DND-41 (cell line): Measurements from ENCODE around the gene OR8I2.

ENCODE experiments used
- EZH2 ChIP-seq: IDR thresholded peaks from 3 replicates; pipeline ENCODE4 v1.6.1; 2012; ENCODE audit warnings: borderline replicate concordance, low read depth, mild to moderate bottlenecking, moderate library complexity, low read length, inconsistent platforms; ENCODE audit not compliant: severe bottlenecking
- TF ChIP-seq, protein P1 (sequence below): IDR thresholded peaks from 2 replicates; pipeline ENCODE4 v1.5.1; 2012; ENCODE audit warnings: borderline replicate concordance, low read length, moderate library complexity, mild to moderate bottlenecking; ENCODE audit not compliant: poor library complexity, severe bottlenecking; ENCODE audit errors: extremely low read depth

DNA sequence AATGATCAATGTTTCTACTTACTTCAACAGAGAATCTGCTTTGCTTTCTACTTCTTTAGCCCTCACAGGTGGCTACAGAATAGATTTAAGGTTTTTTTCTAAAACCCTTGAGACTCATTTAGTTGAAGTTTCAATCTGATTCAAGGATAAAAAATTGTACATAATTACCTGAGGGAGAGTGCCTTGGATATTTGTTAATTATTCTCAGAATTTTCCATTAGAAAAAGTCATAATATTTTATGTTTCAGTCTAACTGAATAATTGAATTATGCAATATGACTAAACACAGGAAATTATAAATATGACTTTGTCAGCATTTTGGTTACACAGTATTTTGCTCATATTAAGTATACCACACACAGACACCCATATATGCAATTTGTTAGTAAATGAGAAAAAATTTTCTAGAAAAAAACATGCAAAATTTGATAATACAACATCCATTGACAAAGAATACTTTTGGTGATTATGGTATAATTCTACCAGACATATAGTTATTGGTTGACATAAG, 47.1 kb downstream of the OR8I2 start, which contains the start of gene OR8J3:
- TF ChIP-seq, protein P1, sequence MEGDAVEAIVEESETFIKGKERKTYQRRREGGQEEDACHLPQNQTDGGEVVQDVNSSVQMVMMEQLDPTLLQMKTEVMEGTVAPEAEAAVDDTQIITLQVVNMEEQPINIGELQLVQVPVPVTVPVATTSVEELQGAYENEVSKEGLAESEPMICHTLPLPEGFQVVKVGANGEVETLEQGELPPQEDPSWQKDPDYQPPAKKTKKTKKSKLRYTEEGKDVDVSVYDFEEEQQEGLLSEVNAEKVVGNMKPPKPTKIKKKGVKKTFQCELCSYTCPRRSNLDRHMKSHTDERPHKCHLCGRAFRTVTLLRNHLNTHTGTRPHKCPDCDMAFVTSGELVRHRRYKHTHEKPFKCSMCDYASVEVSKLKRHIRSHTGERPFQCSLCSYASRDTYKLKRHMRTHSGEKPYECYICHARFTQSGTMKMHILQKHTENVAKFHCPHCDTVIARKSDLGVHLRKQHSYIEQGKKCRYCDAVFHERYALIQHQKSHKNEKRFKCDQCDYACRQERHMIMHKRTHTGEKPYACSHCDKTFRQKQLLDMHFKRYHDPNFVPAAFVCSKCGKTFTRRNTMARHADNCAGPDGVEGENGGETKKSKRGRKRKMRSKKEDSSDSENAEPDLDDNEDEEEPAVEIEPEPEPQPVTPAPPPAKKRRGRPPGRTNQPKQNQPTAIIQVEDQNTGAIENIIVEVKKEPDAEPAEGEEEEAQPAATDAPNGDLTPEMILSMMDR = no peak
- TF ChIP-seq EZH2 = no peak
